MCF 10A (cell line): ENCODE data around the gene DDX3X. TPM values are rescaled to one million over a fixed set of nuclear protein-coding genes. Genes with fewer than 3 reads are reported as not detected.
A peak's percentile ranks its signal among the peaks of the same experiment; 100 is the strongest.

ENCODE experiments used
- BruUV-seq: library from RNA; stranded (reverse); fragments of 400-500 nt; replicated peaks from 2 replicates; lab custom pipeline; 2021; lab: Mats Ljungman, UMichigan
- CTCF ChIA-PET: fragments of 300-600 bp; sonication (Branson Sonifier 250); formaldehyde crosslinking; extraction: SDS; loops from one replicate; lab custom pipeline; 2021; ENCODE audit warnings: antibody characterized with exemption, inconsistent platforms; lab: Yijun Ruan, JAX
- POLR2A ChIA-PET: fragments of 300-600, 350-650 bp; sonication (Branson Sonifier 250); formaldehyde crosslinking; extraction: SDS; loops from one replicate; lab custom pipeline; 2020; ENCODE audit warnings: antibody characterized with exemption, inconsistent platforms; lab: Yijun Ruan, JAX
- DNase-seq: peaks from one replicate; pipeline ENCODE4 v3.0.0-alpha.2; 2018; ENCODE audit not compliant: unreplicated experiment
- H3K27ac Mint-ChIP-seq: one replicate; pipeline ENCODE4 v1.8.0; 2022; ENCODE audit warnings: mild to moderate bottlenecking, low read depth, mixed read lengths; ENCODE audit not compliant: unreplicated experiment
- H3K27me3 Mint-ChIP-seq: one replicate; pipeline ENCODE4 v1.8.0; 2022; ENCODE audit warnings: mixed read lengths; ENCODE audit not compliant: insufficient read depth, unreplicated experiment
- H3K36me3 Mint-ChIP-seq: one replicate; pipeline ENCODE4 v1.8.0; 2022; ENCODE audit warnings: mild to moderate bottlenecking, moderate library complexity, mixed read lengths; ENCODE audit not compliant: insufficient read depth, unreplicated experiment
- H3K4me1 Mint-ChIP-seq: one replicate; pipeline ENCODE4 v1.8.0; 2022; ENCODE audit warnings: mixed read lengths; ENCODE audit not compliant: insufficient read depth, unreplicated experiment
- H3K4me3 Mint-ChIP-seq: one replicate; pipeline ENCODE4 v1.8.0; 2022; ENCODE audit warnings: mild to moderate bottlenecking, moderate library complexity, mixed read lengths; ENCODE audit not compliant: unreplicated experiment
- H3K9me3 Mint-ChIP-seq: one replicate; pipeline ENCODE4 v1.8.0; 2022; ENCODE audit warnings: mixed read lengths; ENCODE audit not compliant: unreplicated experiment
- intact Hi-C: fragments of 100-400 bp; cut with micrococcal nuclease; formaldehyde crosslinking; loops from 2 replicates; pipeline ENCODE4 v1.14.1; 2022
- total RNA-seq: library from RNA; stranded (reverse); gene quantifications from 2 replicates; pipeline ENCODE4 v1.2.3, GENCODE V29; 2022
- TF ChIP-seq, protein P1 (sequence below): fragments of 200-600 bp; IDR thresholded peaks from one replicate; pipeline ENCODE4 v1.8.0; 2022; ENCODE audit warnings: antibody characterized with exemption, mild to moderate bottlenecking; ENCODE audit not compliant: unreplicated experiment

DDX3X gene
- total RNA-seq, 1 experiment from 2014 or later, result 290 TPM

GRCh38 chrX:41405551-41405950 lies 71.6 kb downstream of the DDX3X start:
- Mint-ChIP-seq H3K9me3 (no peaks in the 10 kb centered on the region), H3K27me3 (peaks cover 19% of the 10 kb centered on the region), H3K27ac (no peak overlapping the region), H3K4me1 (peaks cover 6% of the 10 kb centered on the region), H3K36me3 (peaks cover 6% of the 10 kb centered on the region), H3K4me3 (no peak overlapping the region)
- TF ChIP-seq, protein P1, sequence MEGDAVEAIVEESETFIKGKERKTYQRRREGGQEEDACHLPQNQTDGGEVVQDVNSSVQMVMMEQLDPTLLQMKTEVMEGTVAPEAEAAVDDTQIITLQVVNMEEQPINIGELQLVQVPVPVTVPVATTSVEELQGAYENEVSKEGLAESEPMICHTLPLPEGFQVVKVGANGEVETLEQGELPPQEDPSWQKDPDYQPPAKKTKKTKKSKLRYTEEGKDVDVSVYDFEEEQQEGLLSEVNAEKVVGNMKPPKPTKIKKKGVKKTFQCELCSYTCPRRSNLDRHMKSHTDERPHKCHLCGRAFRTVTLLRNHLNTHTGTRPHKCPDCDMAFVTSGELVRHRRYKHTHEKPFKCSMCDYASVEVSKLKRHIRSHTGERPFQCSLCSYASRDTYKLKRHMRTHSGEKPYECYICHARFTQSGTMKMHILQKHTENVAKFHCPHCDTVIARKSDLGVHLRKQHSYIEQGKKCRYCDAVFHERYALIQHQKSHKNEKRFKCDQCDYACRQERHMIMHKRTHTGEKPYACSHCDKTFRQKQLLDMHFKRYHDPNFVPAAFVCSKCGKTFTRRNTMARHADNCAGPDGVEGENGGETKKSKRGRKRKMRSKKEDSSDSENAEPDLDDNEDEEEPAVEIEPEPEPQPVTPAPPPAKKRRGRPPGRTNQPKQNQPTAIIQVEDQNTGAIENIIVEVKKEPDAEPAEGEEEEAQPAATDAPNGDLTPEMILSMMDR, result no peak
- no peak for DNase-seq
- intact Hi-C loops, result no loop called here
- CTCF ChIA-PET, result interaction anchor here (1.0 kb wide), 1 partner anchor 16 kb away, joined by 3 read pairs; no protein-coding TSS in a partner anchor
- no TSS peak for BruUV-seq
- POLR2A ChIA-PET, result no interaction called here

- CTCF ChIA-PET, result interaction anchor here (1.0 kb wide), 1 partner anchor 15 kb away, joined by 3 read pairs; no protein-coding TSS in a partner anchor
- Mint-ChIP-seq H3K4me3 (no peak overlapping the region), H3K27ac (no peak overlapping the region), H3K4me1 (peaks cover 6% of the 10 kb centered on the region), H3K9me3 (no peaks in the 10 kb centered on the region), H3K36me3 (peaks cover 6% of the 10 kb centered on the region), H3K27me3 (peaks cover 22% of the 10 kb centered on the region)
- peak; percentile 58 for DNase-seq
- intact Hi-C loops, result no loop called here
- POLR2A ChIA-PET, result interaction anchor here (0.6 kb wide), 1 partner anchor 59 kb away, joined by 5 read pairs; no protein-coding TSS in a partner anchor
- TF ChIP-seq, protein P1, result no peak
- no TSS peak for BruUV-seq
These were observed 72.2 kb downstream of the DDX3X start for GRCh38 chrX:41406201-41406600.

GRCh38 chrX:41407816-41408215 lies 73.9 kb downstream of the DDX3X start:
- CTCF ChIA-PET, result interaction anchor here (0.7 kb wide), 1 partner anchor 90 kb away, joined by 3 read pairs; no protein-coding TSS in a partner anchor
- Mint-ChIP-seq H3K4me1 (peaks cover 11% of the 10 kb centered on the region), H3K27me3 (peaks cover 22% of the 10 kb centered on the region), H3K36me3 (peaks cover 6% of the 10 kb centered on the region), H3K9me3 (no peaks in the 10 kb centered on the region), H3K4me3 (no peak overlapping the region), H3K27ac (no peak overlapping the region)
- BruUV-seq, result no TSS peak
- TF ChIP-seq, protein P1, result no peak
- intact Hi-C loops, result no loop called here
- POLR2A ChIA-PET, result interaction anchor here (0.6 kb wide), 1 partner anchor 475 kb away, joined by 3 read pairs; no protein-coding TSS in a partner anchor
- DNase-seq, result no peak

DNA sequence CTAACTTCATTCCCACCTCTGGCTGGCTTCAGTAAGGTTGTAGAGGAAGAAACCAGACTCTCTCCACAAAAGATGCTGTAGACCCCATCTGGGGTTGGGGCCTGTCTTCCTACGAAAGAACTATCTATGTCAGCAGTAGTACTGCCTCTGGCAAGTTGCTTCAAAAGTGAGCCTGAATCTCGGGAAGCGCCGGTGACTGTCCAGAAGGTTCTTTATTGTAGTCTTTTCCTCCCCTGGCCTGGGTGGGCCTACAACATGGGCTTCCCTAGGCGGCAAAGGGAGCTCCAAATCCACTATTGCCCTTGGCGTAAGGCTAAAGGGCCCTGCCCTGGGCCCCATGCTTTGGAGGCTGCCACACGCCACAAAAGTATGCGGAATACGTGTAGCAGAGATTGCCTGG lies 74.6 kb downstream of the DDX3X start:
- H3K9me3 Mint-ChIP-seq, result no peaks in the 10 kb centered on the region
- H3K36me3 Mint-ChIP-seq, result peaks cover 6% of the 10 kb centered on the region
- ChIA-PET CTCF (interaction anchor here (0.6 to 0.7 kb wide), 2 partner anchors 25 to 90 kb away, joined by 3 to 4 read pairs; no protein-coding TSS in a partner anchor), POLR2A (interaction anchor here (0.6 kb wide), 1 partner anchor 476 kb away, joined by 3 read pairs; no protein-coding TSS in a partner anchor)
- TF ChIP-seq, protein P1, result no peak
- no peak for DNase-seq
- no TSS peak for BruUV-seq
- intact Hi-C loops, result no loop called here
- H3K27ac Mint-ChIP-seq, result no peak overlapping the region
- H3K4me1 Mint-ChIP-seq, result peaks cover 11% of the 10 kb centered on the region
- no peak overlapping the region for H3K4me3 Mint-ChIP-seq
- peaks cover 22% of the 10 kb centered on the region for H3K27me3 Mint-ChIP-seq
